GM12872 (cell line): Measurements from ENCODE around the gene DNM3.

ENCODE experiments used
- TF ChIP-seq, protein P1 (sequence below): IDR thresholded peaks from 3 replicates; pipeline ENCODE4 v1.5.1; 2011; ENCODE audit warnings: low read depth, mild to moderate bottlenecking, low read length, moderate library complexity; ENCODE audit not compliant: insufficient read depth

Gene DNM3

DNA sequence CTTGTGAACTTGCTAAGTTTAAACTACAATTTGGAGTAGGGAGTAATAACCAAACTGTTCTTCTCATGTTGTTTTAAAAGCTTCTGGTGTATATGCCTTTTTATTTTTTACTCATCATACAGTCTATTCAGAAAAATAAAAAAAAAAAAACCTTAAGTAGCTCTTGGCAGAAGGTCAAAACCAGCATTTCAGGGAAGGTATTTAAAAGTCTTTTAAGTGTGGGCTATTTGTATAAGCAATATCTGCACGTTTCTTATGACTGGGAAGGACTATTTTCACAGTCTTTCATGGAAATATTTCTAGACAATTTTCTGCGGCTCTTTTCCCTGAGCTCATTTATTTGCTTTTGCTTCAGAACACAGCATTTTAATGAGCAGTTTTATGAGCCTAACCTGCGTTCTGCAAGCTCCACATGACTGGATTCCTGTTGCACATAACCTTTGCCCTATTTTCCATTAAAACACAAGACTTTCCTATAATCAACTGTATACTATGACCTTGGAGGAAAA is 518.2 kb downstream of the DNM3 start:
- TF ChIP-seq, protein P1, sequence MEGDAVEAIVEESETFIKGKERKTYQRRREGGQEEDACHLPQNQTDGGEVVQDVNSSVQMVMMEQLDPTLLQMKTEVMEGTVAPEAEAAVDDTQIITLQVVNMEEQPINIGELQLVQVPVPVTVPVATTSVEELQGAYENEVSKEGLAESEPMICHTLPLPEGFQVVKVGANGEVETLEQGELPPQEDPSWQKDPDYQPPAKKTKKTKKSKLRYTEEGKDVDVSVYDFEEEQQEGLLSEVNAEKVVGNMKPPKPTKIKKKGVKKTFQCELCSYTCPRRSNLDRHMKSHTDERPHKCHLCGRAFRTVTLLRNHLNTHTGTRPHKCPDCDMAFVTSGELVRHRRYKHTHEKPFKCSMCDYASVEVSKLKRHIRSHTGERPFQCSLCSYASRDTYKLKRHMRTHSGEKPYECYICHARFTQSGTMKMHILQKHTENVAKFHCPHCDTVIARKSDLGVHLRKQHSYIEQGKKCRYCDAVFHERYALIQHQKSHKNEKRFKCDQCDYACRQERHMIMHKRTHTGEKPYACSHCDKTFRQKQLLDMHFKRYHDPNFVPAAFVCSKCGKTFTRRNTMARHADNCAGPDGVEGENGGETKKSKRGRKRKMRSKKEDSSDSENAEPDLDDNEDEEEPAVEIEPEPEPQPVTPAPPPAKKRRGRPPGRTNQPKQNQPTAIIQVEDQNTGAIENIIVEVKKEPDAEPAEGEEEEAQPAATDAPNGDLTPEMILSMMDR: no peak

DNA sequence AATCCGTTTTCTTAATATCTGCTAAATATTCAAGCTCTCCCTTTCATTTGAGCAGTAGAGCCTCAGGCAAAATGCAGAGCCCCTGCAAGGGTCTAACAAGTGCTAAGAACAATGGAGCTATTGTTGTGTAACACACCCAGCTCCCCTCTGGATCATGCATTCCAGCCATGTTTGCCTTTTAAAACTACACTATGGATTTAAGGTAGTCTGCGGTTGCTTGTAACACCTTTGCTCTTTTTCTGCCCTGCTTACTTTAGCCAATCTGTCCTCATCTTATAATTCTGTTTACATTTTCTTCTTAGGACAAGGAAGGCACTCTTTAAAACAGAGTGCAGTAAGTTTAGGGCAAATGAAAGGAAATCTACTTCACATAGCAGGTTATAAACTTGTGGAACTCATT is 519.2 kb downstream of the DNM3 start:
- TF ChIP-seq, protein P1: no peak

DNA sequence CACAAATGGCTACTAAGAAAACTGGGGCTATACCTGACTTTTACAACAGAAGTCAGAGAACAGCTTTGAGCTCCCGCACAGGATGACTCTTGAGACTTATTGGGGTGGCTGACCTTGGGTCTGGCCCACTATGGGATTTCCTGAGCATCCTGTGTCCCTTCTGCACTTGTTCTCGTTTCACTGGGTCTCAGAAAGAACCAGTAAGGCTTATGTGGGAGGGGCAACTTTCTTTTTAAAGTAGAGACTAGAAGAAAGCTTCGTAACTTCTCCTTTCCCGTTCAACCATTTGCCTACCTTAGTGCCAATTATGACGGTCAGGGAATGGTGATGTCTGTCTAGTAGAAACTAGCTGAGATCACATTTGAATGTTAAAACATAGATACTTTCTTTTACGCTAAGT is 519.7 kb downstream of the DNM3 start:
- TF ChIP-seq, protein P1: no peak

DNA sequence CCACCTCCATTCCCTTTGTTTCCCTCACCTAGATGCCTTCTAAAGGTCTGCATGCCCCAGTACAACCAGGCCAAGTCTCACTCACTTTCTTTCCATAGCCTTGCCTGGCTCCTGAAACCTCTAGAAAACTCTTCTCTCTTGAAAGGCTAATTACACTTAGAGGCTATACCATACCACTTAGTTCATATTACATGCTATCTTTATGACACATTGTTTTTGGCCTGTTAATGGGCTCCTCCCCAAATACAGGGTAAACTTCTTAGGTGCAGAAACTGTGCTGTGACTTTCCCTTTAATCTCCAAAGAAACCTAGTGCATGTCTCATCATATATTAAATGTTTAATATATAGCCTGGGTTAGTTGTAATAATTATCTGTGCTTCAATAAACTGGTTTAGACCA is 522.6 kb downstream of the DNM3 start:
- TF ChIP-seq, protein P1: no peak

DNA sequence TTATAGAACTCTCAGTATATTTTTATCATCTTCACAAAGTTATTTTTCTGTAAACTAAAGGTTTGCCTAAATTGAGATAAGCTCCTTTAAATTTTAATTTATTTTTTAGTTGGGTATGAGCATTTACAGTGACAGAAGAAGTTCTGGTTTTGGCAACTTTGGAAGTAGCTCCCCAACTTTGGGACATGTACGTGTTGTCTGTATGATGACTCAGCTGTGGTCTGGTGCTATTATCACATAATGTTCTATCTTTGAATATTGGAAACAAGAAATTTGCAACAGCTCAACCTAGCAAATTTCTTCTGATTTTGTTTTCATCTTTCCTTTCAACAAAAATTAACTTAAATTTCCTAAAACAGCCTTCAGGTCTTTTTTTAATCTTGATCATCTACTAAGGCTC is 532.6 kb downstream of the DNM3 start:
- TF ChIP-seq, protein P1: no peak

DNA sequence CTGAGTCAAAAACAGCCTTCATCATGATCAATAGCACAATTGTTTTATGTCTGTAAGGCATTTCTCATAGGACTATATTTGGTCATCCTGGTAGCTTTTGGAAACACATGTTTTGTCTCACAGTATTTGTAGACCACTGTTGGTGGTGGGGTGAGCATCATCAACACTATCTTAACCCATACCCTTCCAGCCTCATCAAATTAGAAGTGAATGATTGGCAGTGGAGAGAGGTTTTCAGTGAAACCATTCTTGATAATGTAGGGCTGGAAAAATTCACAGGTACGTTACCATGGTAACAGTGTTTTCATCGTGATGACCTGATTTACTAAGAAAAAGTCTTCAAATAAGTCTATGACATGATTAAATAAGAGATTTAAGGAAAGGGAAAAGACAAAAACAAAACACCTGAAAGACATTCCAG is 533.9 kb downstream of the DNM3 start:
- TF ChIP-seq, protein P1: no peak

DNA sequence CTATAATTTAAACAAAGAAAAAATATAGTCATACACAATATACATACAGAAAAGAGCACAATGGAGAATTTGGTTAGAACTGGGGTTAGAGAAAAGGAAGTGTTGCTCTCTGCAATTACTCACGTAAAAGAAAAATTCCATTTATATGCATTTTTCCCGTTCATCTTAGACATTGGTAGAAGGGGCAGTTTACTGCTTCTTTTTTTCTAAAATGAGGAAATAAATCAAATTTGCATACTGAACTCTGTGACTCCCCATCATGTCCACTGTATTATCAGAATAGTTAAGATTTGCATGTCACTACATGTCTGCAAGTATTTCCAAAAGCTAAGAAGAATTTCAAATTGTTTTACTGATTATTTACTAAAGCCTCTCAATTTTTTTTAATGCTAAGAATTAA is 535.1 kb downstream of the DNM3 start:
- TF ChIP-seq, protein P1: no peak

DNA sequence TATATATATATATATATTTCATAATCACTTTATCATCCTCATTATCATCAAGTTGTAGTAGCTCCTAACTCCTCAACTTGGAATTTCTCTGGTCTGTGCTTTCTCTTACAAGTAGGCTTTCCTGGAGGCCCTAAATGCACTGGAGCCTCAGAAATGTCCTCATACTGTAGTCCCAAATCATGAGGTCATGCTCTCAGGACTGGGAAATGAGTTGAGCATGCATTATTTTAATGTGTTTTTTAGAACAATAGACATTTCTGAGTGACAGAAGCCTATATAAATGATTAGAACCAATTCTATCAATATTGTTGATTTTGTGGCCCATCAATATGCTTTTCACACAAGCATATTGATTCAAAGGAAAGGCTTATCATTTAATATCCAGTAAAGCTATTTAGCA is 536.3 kb downstream of the DNM3 start:
- TF ChIP-seq, protein P1: no peak
